HepG2 (cell line): ENCODE measurements around the gene TMEM255B. TPM values are rescaled to one million over a fixed set of nuclear protein-coding genes. Genes with fewer than 3 reads are reported as not detected.

Experiments
- ATAC-seq: fragments of 200-7000 bp; cut with Tn5 transposase; 3 replicates; pipeline ENCODE4 v1.9.1; 2020; ENCODE audit warnings: mild to moderate bottlenecking, moderate library complexity
- BruUV-seq: library from RNA; stranded (reverse); fragments of 400-500 nt; replicated peaks from 2 replicates; lab custom pipeline; 2021; lab: Mats Ljungman, UMichigan
- CTCF ChIA-PET: fragments of 300-600 bp; formaldehyde crosslinking; extraction: SDS; loops from one replicate; lab custom pipeline; 2021; ENCODE audit warnings: low total read pairs, inconsistent platforms, low intra/inter-chr PET ratio; lab: Yijun Ruan, JAX
- POLR2A ChIA-PET: fragments of 350-600 bp; sonication (Branson Sonifier 250); formaldehyde crosslinking; loops from one replicate; lab custom pipeline; 2020; ENCODE audit warnings: antibody characterized with exemption, inconsistent platforms; lab: Yijun Ruan, JAX
- DNase-seq: peaks from one replicate; pipeline ENCODE4 v3.0.0-alpha.2; 2015; ENCODE audit warnings: low spot score
- FAIRE-seq: peaks from 3 replicates; lab custom pipeline; 2011; peaks lifted over from hg19 to GRCh38; lab: Jason Lieb, UNC
- H2AFZ ChIP-seq: one replicate; pipeline ENCODE4 v1.6.1; 2011; ENCODE audit warnings: low read length, inconsistent platforms
- H3K27ac ChIP-seq: fragments of 300-600 bp; 3 replicates; pipeline ENCODE4 v1.8.0; 2011; ENCODE audit warnings: mixed run types, mild to moderate bottlenecking, mixed read lengths, low read length, inconsistent platforms; ENCODE audit not compliant: insufficient read depth; ENCODE audit errors: extremely low read length
- H3K27me3 ChIP-seq, 2 experiments: fragments of 200-600 bp in 1 of 2; 2 replicates in 1 of 2; 3 replicates in 1 of 2; pipeline versions ENCODE4 v1.6.0 to v1.8.0; 2011; ENCODE audit warnings: low read length in 2 of 2, mild to moderate bottlenecking in 2 of 2, moderate library complexity in 2 of 2, inconsistent platforms in 1 of 2; ENCODE audit not compliant: insufficient read depth in 2 of 2, control insufficient read depth in 1 of 2
- H3K36me3 ChIP-seq, 2 experiments: fragments of 200-600 bp in 1 of 2; replicated peaks in 1 of 2; 2 replicates in 1 of 2; 3 replicates in 1 of 2; pipeline versions ENCODE4 v1.5.1 to v1.8.0; 2011; ENCODE audit warnings: low read length in 2 of 2, inconsistent platforms in 1 of 2; ENCODE audit not compliant: insufficient read depth in 2 of 2, control insufficient read depth in 1 of 2
- H3K4me1 ChIP-seq: 2 replicates; pipeline ENCODE4 v1.5.1; 2012; ENCODE audit warnings: low read length, inconsistent platforms; ENCODE audit not compliant: insufficient read depth
- H3K4me2 ChIP-seq: 2 replicates; pipeline ENCODE4 v1.6.0; 2011; ENCODE audit warnings: low read depth, low read length, inconsistent platforms
- H3K4me3 ChIP-seq, 3 experiments: fragments of 200-600 bp in 1 of 3; sonication (generic), shearing (Covaris generic) in 1 of 3; replicated peaks in 1 of 3; 2 replicates each; pipeline ENCODE4 v1.5.1; 2011 to 2016; ENCODE audit warnings: low read length in 3 of 3, inconsistent platforms in 2 of 3, low read depth in 2 of 3, mild to moderate bottlenecking in 2 of 3, control low read depth in 1 of 3, mixed read lengths in 1 of 3; ENCODE audit not compliant: insufficient read depth in 1 of 3
- H3K79me2 ChIP-seq: one replicate; pipeline ENCODE4 v1.6.1; 2011; ENCODE audit warnings: low read length, inconsistent platforms; ENCODE audit not compliant: insufficient read depth
- H3K9ac ChIP-seq: 2 replicates; pipeline ENCODE4 v1.6.0; 2011; ENCODE audit warnings: mild to moderate bottlenecking, low read depth, low read length, inconsistent platforms; ENCODE audit not compliant: insufficient read depth
- H3K9me3 ChIP-seq: 2 replicates; pipeline ENCODE4 v1.5.1; 2012; ENCODE audit warnings: mild to moderate bottlenecking, low read length
- H4K20me1 ChIP-seq: 2 replicates; pipeline ENCODE4 v1.6.0; 2011; ENCODE audit warnings: inconsistent platforms, mild to moderate bottlenecking, low read length, moderate library complexity; ENCODE audit not compliant: insufficient read depth
- CCDC6 ChIP-seq: sonication (generic); formaldehyde crosslinking; IDR thresholded peaks from 2 replicates; pipeline ENCODE4 v1.8.1; 2022; ENCODE audit warnings: mild to moderate bottlenecking, missing genetic modification reagents, moderate library complexity
- EZH2 ChIP-seq: conservative IDR thresholded peaks from 2 replicates; pipeline ENCODE4 v1.6.1; 2012; ENCODE audit warnings: mild to moderate bottlenecking, low read depth, low read length, moderate library complexity
- GLI4 ChIP-seq: sonication (generic); formaldehyde crosslinking; IDR thresholded peaks from 2 replicates; pipeline ENCODE4 v1.5.1; 2020; ENCODE audit warnings: missing genetic modification reagents, mild to moderate bottlenecking, moderate library complexity, borderline replicate concordance
- HDAC6 ChIP-seq: fragments of 200-600 bp; sonication (generic); IDR thresholded peaks from 2 replicates; pipeline ENCODE4 v1.7.0; 2017; ENCODE audit warnings: mild to moderate bottlenecking, antibody characterized with exemption, low read length, low read depth
- ZNF296 ChIP-seq: sonication (generic); formaldehyde crosslinking; conservative IDR thresholded peaks from 2 replicates; pipeline ENCODE4 v1.5.0; 2020; ENCODE audit warnings: mild to moderate bottlenecking, missing genetic modification reagents
- WGBS: methylation state at CpG from one replicate; pipeline ENCODE4 v1.1.6; 2017; ENCODE audit warnings: low lambda C conversion rate; 5-methylcytosine and 5-hydroxymethylcytosine counted together
- in situ Hi-C: cut with HindIII; loops from 2 replicates; pipeline ENCODE4 v1.10.0; 2017; ENCODE audit warnings: low pct_unique_long_range_greater_than_20kb; ENCODE audit not compliant: extremely low pct_ligation_motif_present
- intact Hi-C: fragments of 100-400 bp; cut with micrococcal nuclease; formaldehyde crosslinking; loops from one replicate; pipeline ENCODE4 v1.10.0; 2022; ENCODE audit not compliant: unreplicated experiment
- polyA plus RNA-seq, 8 experiments: library from polyadenylated mRNA; depleted of rRNA in 3 of 8; stranded (reverse) in 7 of 8; unstranded in 1 of 8; fragments of >200 nt; fragmentation: Illumina TruSeq in 4 of 8; extraction: Trizol in 4 of 8; gene quantifications; 2 replicates each; pipeline versions ENCODE4 v1.2.1 to v1.2.3, GENCODE V29; 2011 to 2016; ENCODE audit warnings: low read depth in 4 of 8, missing spikeins in 1 of 8, mixed read lengths in 1 of 8; ENCODE audit not compliant: insufficient read depth in 1 of 8
- total RNA-seq, 5 experiments: library from RNA; depleted of rRNA; stranded (reverse); fragments of >200 nt; fragmentation: Illumina TruSeq; extraction: Trizol; gene quantifications; 2 replicates each; pipeline ENCODE4 v1.2.3, GENCODE V29; 2016; ENCODE audit warnings: low read depth in 1 of 5
- TF ChIP-seq, protein P1 (sequence below): IDR thresholded peaks from 2 replicates; pipeline ENCODE4 v1.6.1; 2016; ENCODE audit warnings: low read depth
- TF ChIP-seq, protein P2 (sequence below): sonication (generic); formaldehyde crosslinking; IDR thresholded peaks from 2 replicates; pipeline ENCODE4 v1.4.0; 2020; ENCODE audit warnings: missing genetic modification reagents; ENCODE audit errors: not compliant biosample characterization

Gene TMEM255B
- total and polyA plus RNA-seq, 2 of the 13 experiments (the other 11 are each of a cell fraction or from before 2014, with no cell fraction given), result not detected

DNA sequence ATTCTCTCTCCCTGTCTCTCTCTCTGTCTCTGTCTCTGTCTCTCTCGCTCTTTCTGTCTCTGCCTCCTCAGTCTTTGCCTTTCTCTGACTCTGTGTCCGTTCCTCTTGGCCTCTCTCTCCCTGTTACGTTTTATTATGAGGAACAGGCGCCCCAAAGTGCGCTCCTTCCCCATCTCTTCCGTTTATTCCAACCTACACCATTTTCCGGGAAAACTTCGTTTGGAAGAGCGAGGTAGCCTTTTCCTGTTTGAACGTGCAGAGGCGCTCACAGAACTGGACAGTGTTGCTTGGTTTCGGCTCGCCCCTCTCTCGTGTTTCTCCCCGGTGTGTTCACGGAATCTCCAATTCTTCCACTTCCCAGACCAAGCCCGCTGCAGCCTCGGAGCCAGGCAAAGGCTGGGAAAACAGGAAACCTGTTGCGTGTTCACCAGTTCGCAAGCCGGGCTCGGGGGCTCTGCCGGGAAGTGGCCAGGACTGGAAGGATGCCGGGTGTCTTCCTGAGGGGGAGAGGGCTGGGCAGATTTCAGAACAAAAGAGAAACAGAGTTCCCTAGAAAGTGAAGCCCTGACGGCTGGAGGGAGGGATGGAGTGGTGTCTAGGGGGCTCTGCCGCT is 605 bp downstream of the TMEM255B start:
- peaks cover 10 to 71% of the 10 kb centered on the region in 2 experiments for H3K27me3 ChIP-seq
- H3K4me1 ChIP-seq, result peaks cover 14% of the 10 kb centered on the region
- in situ Hi-C loops (no loop called here), intact Hi-C loops (no loop called here)
- FAIRE-seq, result no peak
- CTCF ChIA-PET, result no interaction called here
- H3K79me2 ChIP-seq, result no peaks in the 10 kb centered on the region
- no peak overlapping the region for H3K27ac ChIP-seq
- no peak overlapping the region for H3K9ac ChIP-seq
- no TSS peak for BruUV-seq
- ATAC-seq, result peak; percentile 8; the same call in 2 of the 3 replicates
- no peak for DNase-seq
- peak overlapping the region; percentile 95 for H3K4me2 ChIP-seq
- peak overlapping the region in 2 of 3 experiments; percentile 60 to 71; a peak in 2 of 6 replicates for H3K4me3 ChIP-seq
- WGBS, result 11% methylated on average over 26 of the region's 26 CpGs
- TF ChIP-seq EZH2 (0 out of 2 replicates have a peak, but pooled peaks have one; percentile 78), ZNF296 (CRISPR knock-in tag) (no peak), HDAC6 (no peak), GLI4 (CRISPR knock-in tag) (no peak), CCDC6 (CRISPR knock-in tag) (no peak)
- TF ChIP-seq, protein P1, sequence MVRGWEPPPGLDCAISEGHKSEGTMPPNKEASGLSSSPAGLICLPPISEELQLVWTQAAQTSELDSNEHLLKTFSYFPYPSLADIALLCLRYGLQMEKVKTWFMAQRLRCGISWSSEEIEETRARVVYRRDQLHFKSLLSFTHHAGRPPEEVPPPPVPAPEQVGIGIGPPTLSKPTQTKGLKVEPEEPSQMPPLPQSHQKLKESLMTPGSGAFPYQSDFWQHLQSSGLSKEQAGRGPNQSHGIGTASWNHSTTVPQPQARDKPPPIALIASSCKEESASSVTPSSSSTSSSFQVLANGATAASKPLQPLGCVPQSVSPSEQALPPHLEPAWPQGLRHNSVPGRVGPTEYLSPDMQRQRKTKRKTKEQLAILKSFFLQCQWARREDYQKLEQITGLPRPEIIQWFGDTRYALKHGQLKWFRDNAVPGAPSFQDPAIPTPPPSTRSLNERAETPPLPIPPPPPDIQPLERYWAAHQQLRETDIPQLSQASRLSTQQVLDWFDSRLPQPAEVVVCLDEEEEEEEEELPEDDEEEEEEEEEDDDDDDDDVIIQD (CRISPR knock-in tag), result no peak
- TF ChIP-seq, protein P2, sequence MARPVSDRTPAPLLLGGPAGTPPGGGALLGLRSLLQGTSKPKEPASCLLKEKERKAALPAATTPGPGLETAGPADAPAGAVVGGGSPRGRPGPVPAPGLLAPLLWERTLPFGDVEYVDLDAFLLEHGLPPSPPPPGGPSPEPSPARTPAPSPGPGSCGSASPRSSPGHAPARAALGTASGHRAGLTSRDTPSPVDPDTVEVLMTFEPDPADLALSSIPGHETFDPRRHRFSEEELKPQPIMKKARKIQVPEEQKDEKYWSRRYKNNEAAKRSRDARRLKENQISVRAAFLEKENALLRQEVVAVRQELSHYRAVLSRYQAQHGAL (CRISPR knock-in tag), result no peak
- TF ChIP-seq, all 625 proteins: peak for 1
- POLR2A ChIA-PET, result no interaction called here
- H3K9me3 ChIP-seq, result no peaks in the 10 kb centered on the region
- no peaks in the 10 kb centered on the region for H3K36me3 ChIP-seq
- H2AFZ ChIP-seq, result no peak overlapping the region
- H4K20me1 ChIP-seq, result no peaks in the 10 kb centered on the region
